Thyroid gland (tissue), 4 donors: ENCODE results near the gene BUB1B.

Source experiments
- CTCF ChIP-seq, 6 experiments: fragments of 200-600 bp in 3 of 6; fragments of 450-650 bp in 3 of 6; sonication (generic) in 3 of 6; IDR thresholded peaks; one replicate each; pipeline ENCODE4 v1.5.1; 2016 to 2019; ENCODE audit warnings: antibody characterized with exemption in 6 of 6, mild to moderate bottlenecking in 2 of 6, inconsistent platforms in 1 of 6, moderate library complexity in 1 of 6
- POLR2A ChIP-seq, 2 donors: fragments of 450-650 bp; IDR thresholded peaks; one replicate each; pipeline ENCODE4 v1.6.1; 2017; ENCODE audit warnings: antibody characterized with exemption in 2 of 2, mild to moderate bottlenecking in 2 of 2, moderate library complexity in 1 of 2

- no peak for TF ChIP-seq CTCF (IDR thresholded peaks at IDR 0.05)
- no peak for TF ChIP-seq POLR2A (IDR thresholded peaks at IDR 0.05)
Measured at GRCh38 chr15:40182358-40183029, 21.6 kb downstream of the BUB1B start.
